Activated effector memory CD4-positive, alpha-beta T cell treated with Interleukin-2 at 50 U/mL for 16 hours (primary cell): ENCODE measurements around the gene CNN1.

Experiments used
- DNase-seq: peaks from one replicate; pipeline ENCODE4 v3.0.0-alpha.2; 2020

The CNN1 gene

GRCh38 chr19:11538232-11539036 is at the start of gene CNN1:
Gene CNN1 (plus strand): TSS chr19:11538851. CDS start chr19:11538928, 77 bp downstream.
- DNase-seq, result no peak

DNA sequence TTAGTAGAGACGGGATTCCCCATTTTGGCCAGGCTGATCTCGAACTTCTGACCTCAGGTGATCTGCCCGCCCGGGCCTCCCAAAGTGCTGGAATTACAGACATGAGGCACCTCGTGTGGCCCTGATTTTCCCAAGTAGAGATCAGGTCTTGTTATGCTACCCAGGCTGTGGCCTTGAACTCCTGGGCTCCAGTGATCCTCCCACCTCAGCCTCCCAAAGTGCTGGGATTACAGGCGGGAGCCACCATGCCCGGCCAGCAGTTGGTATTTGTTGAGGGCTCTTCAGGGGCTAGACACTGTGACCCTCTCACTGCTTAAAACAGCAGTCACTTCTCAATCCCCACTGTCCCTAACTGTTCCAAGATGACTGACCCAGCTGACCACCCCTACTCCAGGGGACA is 49.3 kb upstream of the CNN1 start:
- DNase-seq, result no peak

DNA sequence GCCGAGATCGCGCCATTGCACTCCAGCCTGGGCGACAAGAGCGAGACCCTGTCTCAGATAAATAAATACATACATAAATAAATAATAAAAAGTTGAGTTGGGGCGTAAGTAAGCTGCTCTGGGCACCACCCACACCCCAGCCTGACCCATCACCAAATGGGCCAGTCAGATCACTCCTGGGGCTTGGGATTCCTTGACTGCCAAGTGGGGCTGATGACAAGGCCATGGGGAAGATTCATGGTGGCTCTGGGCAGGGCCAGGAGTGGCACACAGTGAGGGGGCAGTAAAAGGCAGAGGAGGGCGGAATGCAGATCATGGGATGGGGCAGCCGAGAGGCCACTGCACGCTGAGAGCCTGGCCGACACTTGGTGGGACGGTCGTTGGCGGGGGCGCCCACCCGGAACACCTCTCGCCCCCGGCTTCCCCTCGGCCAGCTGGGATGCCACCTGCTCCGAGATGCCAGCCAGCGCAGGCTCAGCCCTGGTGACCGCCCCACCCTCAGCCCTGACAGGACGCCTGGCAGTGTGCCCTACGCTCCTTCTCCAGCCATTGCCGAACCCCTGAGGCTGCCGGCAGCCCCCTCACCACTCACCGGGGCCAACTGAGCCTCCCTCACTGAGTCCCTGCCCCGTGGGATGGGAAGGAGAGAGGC is 43.9 kb upstream of the CNN1 start:
- no peak for DNase-seq

DNA sequence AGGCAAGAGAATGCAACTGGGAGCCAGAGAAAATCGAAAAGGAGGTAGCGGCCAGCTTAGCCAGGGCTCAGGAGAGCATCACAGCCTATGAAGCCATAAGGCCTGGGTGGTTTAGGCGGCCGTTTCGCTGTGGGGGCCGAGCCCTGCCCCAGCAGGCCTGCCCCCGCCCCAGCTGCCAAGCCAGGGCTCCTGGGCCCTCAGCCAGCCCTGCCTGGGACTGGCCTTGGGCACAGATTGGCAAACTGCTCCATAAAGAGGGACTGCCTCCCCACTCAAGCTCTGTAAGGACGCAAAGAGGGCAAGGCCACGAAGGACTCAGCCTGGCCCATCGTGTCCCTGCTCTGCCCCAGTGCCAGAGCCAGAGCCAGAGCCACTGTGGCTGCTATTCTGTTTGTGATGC is 43.2 kb upstream of the CNN1 start:
- no peak for DNase-seq

DNA sequence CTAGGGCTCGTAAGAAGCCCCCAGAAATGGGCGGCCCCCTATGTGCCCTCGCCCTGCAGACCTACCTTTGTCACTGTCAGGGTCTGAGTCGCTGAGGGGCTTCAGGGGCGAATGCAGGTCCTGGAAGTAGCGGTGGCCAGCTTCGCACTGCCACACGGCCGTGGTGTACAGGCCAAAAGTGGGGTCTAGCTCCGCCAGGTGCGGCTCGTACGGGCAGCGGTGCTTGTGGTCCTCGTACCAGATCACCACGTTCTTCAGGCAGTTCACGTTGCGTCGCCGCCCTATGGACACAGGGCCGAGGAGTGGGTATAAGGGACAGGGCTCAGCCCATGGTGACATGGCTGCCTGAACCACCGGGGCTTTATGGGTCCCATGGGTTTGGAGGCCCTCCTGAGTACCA is 42.8 kb upstream of the CNN1 start:
- DNase-seq, result no peak

DNA sequence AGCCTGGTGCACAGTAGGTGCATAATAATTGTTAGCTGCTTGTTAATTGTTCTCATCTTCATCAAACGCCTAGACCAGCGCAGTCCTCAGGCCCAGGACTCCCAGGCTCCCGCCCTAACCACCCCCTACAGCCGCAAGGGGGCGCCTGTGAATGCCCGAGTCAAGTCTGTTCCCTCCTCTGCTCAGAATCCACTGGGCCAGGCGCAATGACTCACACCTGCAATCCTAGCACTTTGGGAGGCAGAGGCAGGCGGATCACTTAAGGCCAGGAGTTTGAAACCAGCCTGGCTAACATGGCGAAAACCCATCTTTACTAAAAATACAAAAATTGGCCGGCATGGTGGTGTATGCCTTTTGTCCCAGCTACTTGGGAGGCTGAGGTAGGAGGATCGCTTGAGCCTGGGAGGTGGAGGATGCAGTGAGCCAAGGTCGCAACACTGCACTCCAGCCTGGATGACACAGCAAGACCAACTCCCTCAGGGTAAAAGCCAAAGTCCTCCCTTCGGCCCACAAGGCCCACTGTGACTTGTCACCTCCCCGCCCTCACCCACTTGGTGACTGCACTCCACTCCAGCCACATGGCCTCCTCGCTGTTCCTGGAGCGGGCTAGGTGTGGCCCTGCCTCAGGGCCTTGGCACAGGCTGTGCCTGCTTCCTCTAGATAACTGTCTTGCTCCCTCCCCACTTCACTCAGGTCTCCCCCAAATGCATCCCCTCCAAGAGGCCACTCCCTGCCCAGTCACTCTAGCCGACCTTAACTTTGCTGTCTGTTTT is 42.1 kb upstream of the CNN1 start:
- DNase-seq, result peak; percentile 27

GRCh38 chr19:11499220-11499726 is 39.4 kb upstream of the CNN1 start:
- no peak for DNase-seq

GRCh38 chr19:11499890-11500420 is 38.7 kb upstream of the CNN1 start:
- no peak for DNase-seq

- no peak for DNase-seq
Observed at GRCh38 chr19:11504502-11505031, 34.1 kb upstream of the CNN1 start.

DNA sequence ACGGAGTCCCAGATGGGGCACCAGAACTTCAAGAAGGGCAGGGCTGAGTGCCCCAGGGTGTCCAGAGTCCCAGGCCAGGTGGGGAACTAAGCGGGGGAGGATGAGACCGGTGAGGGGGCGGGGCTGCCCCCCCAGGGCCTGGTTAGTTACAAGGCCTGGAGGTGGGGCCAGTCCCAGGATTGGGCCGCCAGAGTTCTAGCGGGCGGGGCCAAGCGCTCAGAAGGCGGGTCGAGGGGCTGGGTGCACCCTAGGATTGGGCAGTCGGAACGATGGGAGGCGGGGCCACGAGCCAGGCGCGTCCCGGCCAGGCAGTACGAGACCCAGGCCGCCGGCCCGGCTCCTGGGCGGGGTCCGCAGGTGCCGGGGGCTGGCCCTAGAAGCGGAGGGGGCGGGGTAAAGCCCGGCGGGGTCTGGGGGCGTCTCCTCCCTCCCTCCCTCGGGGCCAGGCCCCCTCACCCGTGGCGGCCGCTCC is 33.6 kb upstream of the CNN1 start:
- DNase-seq, result peak; percentile 94

DNA sequence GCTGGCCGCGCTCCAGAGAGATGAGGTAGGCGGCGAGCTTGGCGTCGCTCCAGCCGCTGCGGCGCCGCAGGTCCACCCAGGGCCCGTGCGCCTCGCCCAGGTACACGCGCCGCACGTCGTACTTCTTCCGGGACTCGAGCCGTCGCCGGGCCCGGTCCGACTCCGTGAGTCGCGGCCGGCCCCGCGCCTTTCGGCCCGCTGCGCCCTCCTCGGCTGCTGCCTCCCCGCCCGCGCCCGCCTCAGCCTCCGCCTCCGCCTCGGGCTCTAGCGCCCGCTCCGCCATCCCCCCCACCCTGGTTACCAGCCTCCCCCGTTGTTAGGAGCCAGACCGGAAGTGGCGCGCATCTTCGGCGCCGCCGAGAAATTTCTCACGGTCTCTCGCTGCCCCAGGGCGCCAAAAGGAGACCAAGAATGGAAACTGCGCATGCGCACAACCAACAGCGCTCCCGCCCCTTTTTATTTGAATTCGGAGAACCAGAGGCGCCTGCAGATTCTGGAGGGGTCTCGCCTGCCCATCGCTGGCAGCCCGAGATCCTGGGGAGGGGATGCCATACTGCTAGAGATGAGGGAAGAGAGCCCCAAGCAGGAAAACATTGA is 33.0 kb upstream of the CNN1 start, which contains the start of gene ZNF653:
Gene ZNF653 (minus strand): TSS at position 336 of the 597 bp plus-strand sequence. CDS start 53 bp downstream, at position 283.
- peak; percentile 90 for DNase-seq

DNA sequence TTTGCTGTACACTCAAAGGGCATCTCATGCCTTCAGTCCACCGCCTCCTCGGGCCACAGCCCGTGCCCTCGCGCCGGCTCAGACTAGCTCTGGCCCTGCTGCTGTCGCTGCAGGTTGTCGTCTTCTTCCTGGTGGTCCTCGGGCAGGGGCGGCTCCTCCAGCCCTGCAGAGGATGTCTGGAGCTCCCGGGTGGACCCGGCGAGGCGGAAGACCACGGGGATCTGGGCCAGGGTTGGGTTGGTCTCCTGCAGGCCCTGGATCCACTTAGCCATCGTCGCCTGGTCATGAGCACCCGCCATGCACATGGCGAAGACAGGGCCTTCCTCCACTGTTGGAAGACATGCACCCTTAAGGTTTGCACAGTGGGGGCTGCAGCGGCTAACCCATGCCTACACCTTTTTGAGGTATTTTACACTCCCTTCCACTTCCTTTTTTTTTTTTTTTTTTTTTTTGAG is 32.5 kb upstream of the CNN1 start:
- DNase-seq, result no peak

GRCh38 chr19:11506967-11507366 is 31.7 kb upstream of the CNN1 start:
- DNase-seq, result no peak

GRCh38 chr19:11507370-11508078 is 31.1 kb upstream of the CNN1 start:
- DNase-seq, result no peak

DNA sequence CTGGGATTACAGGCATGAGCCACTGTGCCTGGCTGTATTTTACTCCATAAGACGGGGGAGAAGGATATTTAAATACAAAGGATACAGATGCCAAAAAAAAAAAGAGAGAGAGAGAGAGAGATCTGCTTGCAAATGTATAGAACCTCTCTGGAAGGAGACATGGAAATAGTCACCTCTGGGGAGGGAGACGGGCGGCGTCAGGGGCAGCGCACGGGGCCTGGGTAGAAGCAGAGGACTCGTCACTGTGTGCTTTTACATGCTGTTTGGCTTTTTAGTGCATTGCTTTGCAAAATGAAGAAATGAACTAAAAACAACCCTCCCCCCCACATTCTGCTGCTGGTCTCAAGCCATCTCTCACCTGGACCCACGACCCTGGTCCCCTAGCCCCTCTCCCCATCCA is 28.2 kb upstream of the CNN1 start:
- DNase-seq, result no peak

- DNase-seq, result no peak
Observed at GRCh38 chr19:11513946-11514345, 24.7 kb upstream of the CNN1 start.

DNA sequence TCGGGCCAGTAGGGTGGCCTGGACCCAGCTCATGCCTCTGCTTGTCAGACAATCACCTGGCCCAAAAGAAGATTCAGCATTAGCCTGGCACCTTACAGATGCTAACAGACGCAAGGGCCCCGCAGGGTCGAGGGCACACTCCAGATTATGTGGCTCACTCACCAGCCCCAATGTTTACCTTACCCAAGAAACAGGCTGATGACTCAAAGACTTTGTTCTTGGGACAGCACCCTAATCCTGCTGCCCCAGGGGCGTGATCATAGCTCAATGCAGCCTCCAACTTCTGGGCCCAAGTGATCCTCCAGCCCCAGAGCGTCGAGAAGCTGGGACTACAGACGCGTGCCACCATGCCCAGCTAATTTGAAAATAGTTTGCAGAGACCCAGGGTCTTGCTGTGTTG is 19.5 kb upstream of the CNN1 start:
- DNase-seq, result no peak

DNA sequence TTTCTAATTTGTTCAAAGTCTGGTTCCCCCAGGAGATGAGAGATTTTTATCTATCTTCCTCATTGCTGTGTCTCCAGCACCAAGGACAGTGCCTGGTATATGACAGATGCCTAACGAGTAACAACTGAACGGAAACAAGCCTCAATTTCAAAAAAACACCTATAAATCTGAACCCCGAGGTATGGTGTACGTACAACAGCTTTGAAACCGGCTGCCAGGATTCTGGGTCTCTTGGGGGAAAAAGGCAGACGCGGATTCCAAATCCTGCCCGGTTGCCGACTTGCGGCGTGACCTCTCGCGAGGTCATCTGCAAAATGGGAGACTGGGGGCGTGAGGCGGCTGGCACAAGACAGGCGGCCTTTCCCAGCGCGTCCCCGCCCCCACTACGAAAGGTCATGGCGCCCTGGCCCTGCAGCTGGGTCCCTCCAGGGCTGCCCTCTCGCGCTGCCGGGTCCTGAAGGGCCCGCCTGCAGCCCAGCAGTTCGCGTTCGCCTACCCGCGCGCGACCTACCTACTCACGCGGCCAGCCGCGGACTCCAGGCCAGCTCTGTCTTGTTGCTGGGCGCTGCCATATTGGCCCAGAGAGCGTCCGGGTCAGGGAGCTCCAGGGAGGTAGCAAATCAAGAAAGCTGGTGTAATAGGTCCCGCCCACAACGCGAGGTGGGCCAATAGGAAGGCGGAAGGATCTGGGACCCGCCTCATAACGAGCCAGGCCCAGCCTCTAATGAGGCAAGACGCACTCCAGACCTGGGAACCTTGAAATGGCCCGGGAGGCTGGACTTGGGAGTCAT is 9.9 kb upstream of the CNN1 start, which contains the start of gene ECSIT:
Gene ECSIT (minus strand): TSS at position 584 of the 791 bp plus-strand sequence. CDS start 9,964 bp downstream, outside the sequence.
- DNase-seq, result peak; percentile 88

- DNase-seq, result no peak
Observed at GRCh38 chr19:11530432-11530831, 8.2 kb upstream of the CNN1 start.

GRCh38 chr19:11534538-11534937 is 4.1 kb upstream of the CNN1 start:
- DNase-seq, result no peak
